OCI-M1 (cell line): ENCODE measurements around the gene IL3.

Experiments
- DNase-seq: peaks from one replicate; lab custom pipeline; 2025; lab: John Stamatoyannopoulos, UW

The IL3 gene

DNA sequence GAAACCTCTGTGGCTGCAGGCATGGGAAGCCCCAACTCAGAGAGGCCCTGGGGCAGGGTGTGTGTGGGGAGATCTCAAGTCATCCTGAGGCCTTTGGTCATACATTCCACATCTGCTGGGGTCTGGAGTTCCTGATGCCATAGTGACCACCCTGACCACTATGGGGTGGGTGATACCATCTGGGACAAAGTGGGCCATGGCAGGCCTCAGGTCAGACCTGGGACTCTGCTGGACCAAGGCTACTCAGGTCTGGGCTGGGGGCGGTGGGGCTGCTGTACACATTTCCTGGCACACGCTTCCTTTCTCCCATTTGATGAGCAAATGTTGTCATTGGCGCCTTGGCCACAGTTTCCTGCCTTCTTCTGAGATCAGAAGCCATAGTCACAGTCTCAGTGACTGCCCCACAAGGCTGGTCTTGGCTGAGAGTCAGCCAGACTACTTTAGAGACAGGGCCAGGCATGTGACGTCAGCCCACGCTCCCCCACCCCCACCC lies 33.9 kb upstream of the IL3 start:
- no peak for DNase-seq

GRCh38 chr5:132027027-132027426 lies 33.4 kb upstream of the IL3 start:
- DNase-seq = no peak

DNA sequence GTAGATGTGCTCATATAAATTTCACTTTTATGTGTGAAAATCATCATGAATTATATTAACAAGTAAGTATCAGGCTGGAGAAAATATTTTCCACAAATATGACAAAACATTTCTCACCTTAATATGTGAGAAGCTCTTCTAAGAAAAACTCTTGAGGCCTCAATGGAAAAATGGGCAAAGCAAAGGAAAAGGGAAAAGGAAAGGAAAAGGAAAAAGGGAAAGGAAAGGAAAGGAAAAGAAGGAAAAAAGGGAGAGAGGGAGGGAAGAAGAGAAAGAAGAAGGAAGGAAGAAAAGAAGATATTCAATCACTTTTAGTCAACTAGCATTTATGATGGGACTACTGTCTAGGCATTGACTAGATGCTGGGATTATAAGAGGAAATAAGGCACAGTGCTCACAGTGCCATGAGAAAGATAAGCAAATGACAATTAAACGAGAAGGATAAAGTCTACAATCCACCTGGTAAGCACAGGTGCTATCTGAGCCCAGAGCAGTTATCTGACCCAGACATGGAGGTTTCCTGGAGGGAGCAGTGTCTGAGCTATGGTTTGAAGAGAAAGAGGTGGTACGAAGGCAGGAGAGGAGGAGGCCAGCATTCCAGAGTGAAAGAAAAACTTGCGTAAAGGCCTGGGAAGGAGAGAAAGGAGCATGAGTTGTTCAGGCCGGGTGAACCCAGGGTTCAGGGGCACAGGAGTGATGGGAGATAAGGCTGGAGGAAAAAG lies 30.7 kb upstream of the IL3 start:
- no peak for DNase-seq

GRCh38 chr5:132030610-132031009 lies 29.8 kb upstream of the IL3 start:
- no peak for DNase-seq

DNA sequence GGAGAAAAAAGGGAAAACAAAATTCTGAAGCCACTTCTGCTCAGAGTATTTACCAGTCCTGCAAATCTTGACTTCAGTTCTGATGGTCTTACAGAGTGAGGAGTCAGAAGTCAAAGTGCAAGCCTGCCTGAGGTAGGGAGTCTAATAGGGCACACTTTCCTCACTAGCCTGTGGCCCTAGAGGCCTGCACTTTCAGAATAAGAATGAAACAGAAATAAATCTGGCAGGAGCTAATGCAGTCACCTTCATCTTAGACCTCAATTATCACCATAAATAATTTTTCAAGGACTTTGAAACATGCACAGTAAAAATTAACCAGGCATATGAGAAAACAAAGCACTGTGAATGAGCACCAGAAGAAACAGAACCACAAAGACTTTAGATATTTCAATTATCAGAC lies 28.3 kb upstream of the IL3 start:
- no peak for DNase-seq

- DNase-seq = no peak
Measured at GRCh38 chr5:132033122-132033521, 27.3 kb upstream of the IL3 start.

GRCh38 chr5:132037353-132037752 lies 23.1 kb upstream of the IL3 start:
- no peak for DNase-seq

GRCh38 chr5:132044207-132044606 lies 16.2 kb upstream of the IL3 start:
- no peak for DNase-seq

DNA sequence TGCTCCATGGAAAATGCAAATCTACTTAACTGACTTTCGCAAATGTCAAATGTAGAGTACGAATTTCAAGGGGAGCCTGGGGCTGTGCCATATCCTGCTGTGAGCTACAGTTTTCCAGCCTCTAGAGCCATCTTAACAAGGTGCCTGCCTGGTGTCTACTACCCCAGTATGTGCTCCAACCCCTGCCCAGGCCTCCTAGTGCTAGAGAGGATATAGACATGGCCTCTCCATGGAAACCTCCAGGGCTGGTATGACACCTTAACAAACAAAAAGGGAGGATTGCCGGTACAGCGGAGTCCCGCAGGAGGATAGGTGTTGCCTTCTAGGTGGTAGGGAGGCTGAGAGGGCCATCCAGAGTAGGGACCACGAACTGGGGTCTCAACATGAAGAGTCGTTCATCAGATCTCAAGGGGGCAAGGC lies 13.6 kb upstream of the IL3 start:
- DNase-seq = no peak

- DNase-seq = no peak
Measured at GRCh38 chr5:132049093-132049492, 11.4 kb upstream of the IL3 start.

- DNase-seq = no peak
Measured at GRCh38 chr5:132049559-132049958, 10.9 kb upstream of the IL3 start.

DNA sequence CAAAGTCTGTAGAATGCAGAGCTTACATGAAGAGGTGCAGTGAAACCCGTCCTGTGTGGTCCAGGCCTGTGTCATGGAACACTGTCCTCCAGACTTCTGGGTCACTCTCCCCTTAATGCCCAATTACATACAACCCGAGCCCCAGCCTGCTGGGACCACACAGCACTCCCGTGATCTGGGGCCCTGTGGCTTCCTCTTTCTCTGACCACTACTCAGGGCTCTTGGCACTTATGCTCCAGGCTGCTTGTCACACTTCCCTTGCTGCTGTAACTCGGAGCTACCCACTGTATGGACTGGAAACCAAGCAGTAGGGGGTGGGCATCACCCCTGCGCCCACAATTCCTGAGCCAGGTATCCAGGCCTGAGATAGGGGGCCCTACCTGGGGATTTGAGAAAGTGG lies 10.3 kb upstream of the IL3 start:
- DNase-seq = peak; percentile 73

- no peak for DNase-seq
Measured at GRCh38 chr5:132050661-132051552, 9.5 kb upstream of the IL3 start.

DNA sequence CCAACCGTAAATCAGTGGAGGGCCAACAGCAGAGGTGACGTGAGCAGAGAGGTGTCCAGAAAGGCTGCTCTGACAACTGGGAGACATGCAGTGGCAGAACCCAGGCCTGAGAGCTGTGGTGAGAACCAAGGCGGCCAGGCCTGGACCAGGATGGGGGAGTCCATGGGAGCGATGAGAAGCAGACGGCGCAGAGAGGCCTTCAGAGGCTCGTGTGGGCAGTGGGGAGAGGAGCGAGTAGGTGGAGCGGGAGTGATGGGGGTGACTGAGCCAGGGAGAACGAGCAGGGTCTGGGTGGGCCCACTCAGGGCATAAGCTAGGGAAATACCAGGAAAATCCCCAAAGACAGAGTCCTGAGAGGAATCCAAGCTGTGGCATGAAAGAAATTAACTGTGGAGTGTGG lies 7.9 kb upstream of the IL3 start:
- DNase-seq = no peak

DNA sequence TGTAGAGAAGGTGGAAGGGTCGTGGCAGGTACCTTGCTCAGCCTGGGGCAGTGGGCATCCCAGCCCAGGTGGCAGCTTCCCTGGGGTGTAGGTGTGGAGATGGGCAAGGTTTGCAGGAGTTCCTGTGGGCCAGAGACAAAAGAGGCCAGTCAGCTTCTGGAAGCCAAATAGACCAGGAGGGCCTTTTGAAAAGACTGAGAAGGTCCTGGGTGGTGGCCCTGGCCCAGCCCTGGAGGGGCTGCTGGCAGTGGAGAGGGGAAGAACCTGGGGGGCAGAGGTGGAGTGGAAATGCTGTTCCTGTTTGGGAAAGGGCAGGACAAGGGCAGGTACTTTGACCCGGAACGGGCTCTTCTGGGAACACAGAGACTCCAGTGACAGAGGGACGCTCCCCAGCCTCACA lies 7.0 kb upstream of the IL3 start:
- DNase-seq = no peak

DNA sequence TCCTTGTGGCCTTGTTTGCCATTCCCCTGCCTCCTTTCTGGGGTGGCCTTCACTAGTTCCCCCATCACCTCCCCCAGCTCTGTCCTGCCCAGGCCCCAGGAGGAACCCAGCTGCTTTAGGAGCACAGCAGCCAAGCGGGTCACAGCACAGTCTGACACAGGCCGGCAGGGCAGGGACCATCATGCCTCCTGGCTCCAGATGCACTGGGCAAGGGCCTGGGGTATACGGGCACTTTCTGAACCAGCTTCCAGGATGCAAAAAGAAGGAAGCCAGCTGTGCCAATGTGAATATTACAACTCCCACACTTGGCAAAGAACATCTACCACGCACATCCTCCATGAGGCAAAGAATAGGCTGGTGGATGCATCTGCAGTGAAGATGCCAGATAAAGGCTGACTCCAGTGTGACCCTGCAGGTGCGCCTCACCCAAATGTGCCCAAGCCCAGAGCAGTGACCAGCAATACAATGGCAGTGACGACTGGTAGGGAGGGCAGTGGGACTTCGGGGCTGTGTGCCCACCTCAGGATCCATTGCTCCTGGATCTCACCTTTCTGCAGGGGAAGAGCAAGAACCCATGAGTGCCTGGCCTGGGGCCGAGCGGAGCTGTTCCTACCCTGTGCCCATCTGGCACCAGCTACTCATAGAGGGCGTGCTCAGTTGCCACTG lies 6.3 kb upstream of the IL3 start:
- no peak for DNase-seq

- no peak for DNase-seq
Measured at GRCh38 chr5:132054697-132055440, 5.6 kb upstream of the IL3 start.

GRCh38 chr5:132055441-132055807 lies 5.0 kb upstream of the IL3 start:
- DNase-seq = no peak

DNA sequence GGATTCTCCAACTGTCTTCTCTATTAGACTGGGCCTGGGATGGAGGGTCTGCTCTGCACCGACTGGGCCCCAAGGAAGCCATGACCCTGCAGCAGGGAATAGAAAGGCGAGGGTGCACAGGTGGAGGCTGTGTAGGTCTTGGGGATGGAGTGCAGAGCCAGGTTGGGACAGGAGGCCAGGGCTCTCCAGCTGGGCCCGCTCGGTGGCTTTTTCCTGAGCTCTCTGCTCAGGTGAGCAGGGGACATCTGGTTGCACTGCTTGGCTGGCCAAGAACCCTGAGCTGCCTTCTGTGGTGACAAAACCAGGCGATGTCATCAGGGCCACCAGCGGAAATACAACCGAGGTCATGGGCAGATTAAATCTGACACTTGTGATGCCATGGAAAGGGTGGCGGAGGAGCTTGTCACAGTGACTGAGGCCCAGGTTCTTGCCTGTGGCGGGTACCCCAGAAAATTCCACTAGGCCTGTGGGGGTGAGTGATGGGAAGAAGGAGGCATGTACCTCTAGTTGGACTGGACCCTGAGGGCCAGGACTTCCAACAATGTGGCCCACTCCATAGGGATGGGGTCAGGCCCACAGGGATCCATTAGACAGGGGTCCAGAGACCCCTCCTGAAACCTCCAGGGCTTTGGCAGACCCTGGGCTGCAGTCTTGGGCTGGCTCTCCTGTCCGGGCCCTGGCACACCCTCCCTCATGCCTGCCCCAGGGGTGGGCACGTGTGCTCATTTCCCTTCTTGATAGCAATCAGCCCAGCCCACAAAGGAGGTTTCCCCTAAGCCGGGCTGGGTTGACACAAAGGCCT lies 4.4 kb upstream of the IL3 start:
- peak; percentile 72 for DNase-seq

DNA sequence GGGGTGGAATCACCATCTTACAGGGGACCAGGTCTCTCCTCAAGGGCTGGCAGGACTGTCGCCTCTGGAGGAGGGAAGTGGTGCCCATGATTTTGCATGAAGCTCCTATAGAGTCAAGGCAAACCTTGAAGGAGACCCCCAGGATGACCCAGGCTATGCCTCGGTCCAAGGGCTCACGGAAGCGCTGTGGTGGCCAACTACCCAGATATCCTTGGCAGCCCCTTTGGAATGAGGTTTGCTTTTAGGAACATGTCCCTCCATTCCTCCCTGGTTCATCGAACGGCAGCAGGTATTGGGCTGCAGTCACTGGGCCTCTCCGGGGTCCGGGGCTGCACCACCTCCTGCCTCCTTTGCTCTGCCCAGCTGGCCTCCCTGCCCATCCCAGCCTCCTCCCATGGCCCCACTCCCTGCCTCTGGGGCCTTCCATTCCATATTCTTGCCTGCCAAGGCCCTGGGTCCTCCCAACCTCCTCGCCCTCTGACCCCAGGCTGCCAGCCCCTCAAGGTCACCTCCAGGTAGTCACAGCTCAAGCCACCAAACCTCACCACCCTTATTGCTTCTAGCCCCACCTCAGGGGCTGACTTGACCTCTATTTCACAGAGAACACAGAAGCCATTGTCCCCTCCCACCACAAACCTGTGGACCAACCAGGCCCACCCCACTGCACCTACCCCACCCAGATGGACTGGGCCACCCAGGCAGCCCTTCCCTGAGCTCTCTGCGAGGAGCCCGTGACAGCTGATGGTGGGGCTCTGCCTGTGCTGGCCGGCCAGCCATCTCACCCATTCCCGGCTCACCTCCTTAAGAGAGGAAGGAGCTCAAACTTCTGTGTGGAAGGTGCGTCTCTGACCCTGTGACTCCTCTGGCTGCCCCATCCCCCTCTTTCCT lies 3.6 kb upstream of the IL3 start:
- DNase-seq = no peak
